ENCODE results near the gene LPP.

- TF ChIP-seq EZH2 (IDR thresholded peaks at IDR 0.05) (no peak), POLR2AphosphoS5 (IDR thresholded peaks at IDR 0.05; ENCODE audit: borderline replicate concordance, low read depth, low read length) (no peak), FOXP2 (optimal IDR thresholded peaks at IDR 0.05; ENCODE audit: control extremely low read depth, extremely low read length, insufficient read depth) (no peak)
These were observed 502.4 kb downstream of the LPP start for GRCh38 chr3:188656196-188656982.

All from SK-N-MC (cell line).